Stimulated activated CD4-positive, alpha-beta T cell treated with anti-CD3 and anti-CD28 coated beads, TNF-alpha, amount 100 ng/mL, for 4 hours (primary cell): ENCODE results near the gene COCH.
"Not testable (repeated sequence)": the region's sequence is repeated elsewhere in the genome, so short reads cannot be mapped to it uniquely, and the experiment has no call there.

Experiments used
- DNase-seq, 3 experiments: peaks; one replicate each; pipeline ENCODE4 v3.0.0-alpha.2; 2020; ENCODE audit warnings: low read depth in 3 of 3

The COCH gene

GRCh38 chr14:30875788-30876053 lies 1.4 kb downstream of the COCH start:
- DNase-seq, result no peak

- DNase-seq, result no peak
Measured at GRCh38 chr14:30876692-30877091, 2.3 kb downstream of the COCH start.

GRCh38 chr14:30882431-30882830 lies 8.1 kb downstream of the COCH start:
- no peak for DNase-seq

GRCh38 chr14:30883508-30884294 lies 9.3 kb downstream of the COCH start:
- no peak for DNase-seq

GRCh38 chr14:30884901-30885300 lies 10.5 kb downstream of the COCH start:
- no peak for DNase-seq

GRCh38 chr14:30885840-30886740 lies 11.7 kb downstream of the COCH start:
- DNase-seq, result no peak

- no peak for DNase-seq
Measured at GRCh38 chr14:30888480-30889243, 14.3 kb downstream of the COCH start.

- no peak for DNase-seq
Measured at GRCh38 chr14:30889244-30889594, 14.9 kb downstream of the COCH start.

GRCh38 chr14:30893819-30894218 lies 19.5 kb downstream of the COCH start:
- no peak for DNase-seq

- DNase-seq, result no peak
Measured at GRCh38 chr14:30894923-30895515, 20.7 kb downstream of the COCH start.

GRCh38 chr14:30896435-30896834 lies 22.1 kb downstream of the COCH start:
- no peak for DNase-seq

GRCh38 chr14:30897121-30897520 lies 22.8 kb downstream of the COCH start:
- DNase-seq, result not testable (repeated sequence)

- no peak for DNase-seq
Measured at GRCh38 chr14:30903285-30904124, 29.1 kb downstream of the COCH start.

- no peak for DNase-seq
Measured at GRCh38 chr14:30906752-30907658, 32.6 kb downstream of the COCH start.

GRCh38 chr14:30907659-30908057 lies 33.3 kb downstream of the COCH start:
- DNase-seq, result no peak

- DNase-seq, result no peak
Measured at GRCh38 chr14:30908826-30909225, 34.5 kb downstream of the COCH start.

- no peak for DNase-seq
Measured at GRCh38 chr14:30914812-30915211, 40.5 kb downstream of the COCH start.

- DNase-seq, result no peak
Measured at GRCh38 chr14:30915596-30915995, 41.2 kb downstream of the COCH start.

- DNase-seq, result no peak
Measured at GRCh38 chr14:30921305-30921704, 46.9 kb downstream of the COCH start.

- no peak for DNase-seq
Measured at GRCh38 chr14:30921788-30922187, 47.4 kb downstream of the COCH start.
